ENCODE results near the gene SH2B3.

SH2B3 gene

DNA sequence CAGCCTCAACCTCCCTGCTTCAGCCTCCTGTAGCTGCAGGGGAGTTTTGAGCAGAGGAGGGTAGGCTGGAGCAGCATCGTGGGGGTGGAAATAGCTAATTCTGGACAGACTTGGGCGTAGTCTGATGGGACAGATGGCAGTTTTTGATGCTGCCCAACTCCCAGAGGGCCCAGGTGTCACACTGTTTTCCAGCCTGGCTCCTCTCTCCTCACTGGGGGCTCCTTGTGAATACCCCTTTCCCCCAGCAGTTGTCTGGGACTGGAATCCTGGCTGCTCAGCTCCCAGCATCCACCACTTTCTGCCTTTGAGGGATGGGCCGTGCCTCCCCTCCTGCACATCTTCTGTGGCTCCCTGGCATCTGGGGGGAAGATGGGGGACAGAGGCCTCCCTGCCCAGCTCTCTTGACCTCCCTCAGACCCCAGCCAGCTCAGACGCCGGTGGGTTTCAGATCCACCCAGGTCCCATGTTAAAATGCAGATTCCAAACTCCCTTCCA, 34.0 kb downstream of the SH2B3 start:
- in situ Hi-C loops (cut with MboI; ENCODE audit: low sequenced_read_pairs, unreplicated experiment), result no loop called here
- TF ChIP-seq, protein P1, sequence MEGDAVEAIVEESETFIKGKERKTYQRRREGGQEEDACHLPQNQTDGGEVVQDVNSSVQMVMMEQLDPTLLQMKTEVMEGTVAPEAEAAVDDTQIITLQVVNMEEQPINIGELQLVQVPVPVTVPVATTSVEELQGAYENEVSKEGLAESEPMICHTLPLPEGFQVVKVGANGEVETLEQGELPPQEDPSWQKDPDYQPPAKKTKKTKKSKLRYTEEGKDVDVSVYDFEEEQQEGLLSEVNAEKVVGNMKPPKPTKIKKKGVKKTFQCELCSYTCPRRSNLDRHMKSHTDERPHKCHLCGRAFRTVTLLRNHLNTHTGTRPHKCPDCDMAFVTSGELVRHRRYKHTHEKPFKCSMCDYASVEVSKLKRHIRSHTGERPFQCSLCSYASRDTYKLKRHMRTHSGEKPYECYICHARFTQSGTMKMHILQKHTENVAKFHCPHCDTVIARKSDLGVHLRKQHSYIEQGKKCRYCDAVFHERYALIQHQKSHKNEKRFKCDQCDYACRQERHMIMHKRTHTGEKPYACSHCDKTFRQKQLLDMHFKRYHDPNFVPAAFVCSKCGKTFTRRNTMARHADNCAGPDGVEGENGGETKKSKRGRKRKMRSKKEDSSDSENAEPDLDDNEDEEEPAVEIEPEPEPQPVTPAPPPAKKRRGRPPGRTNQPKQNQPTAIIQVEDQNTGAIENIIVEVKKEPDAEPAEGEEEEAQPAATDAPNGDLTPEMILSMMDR (IDR thresholded peaks at IDR 0.05; ENCODE audit: borderline replicate concordance, control extremely low read depth, extremely low read depth, insufficient read depth, missing control alignments), result no peak
- DNase-seq (ENCODE audit: low spot score), result no peak

DNA sequence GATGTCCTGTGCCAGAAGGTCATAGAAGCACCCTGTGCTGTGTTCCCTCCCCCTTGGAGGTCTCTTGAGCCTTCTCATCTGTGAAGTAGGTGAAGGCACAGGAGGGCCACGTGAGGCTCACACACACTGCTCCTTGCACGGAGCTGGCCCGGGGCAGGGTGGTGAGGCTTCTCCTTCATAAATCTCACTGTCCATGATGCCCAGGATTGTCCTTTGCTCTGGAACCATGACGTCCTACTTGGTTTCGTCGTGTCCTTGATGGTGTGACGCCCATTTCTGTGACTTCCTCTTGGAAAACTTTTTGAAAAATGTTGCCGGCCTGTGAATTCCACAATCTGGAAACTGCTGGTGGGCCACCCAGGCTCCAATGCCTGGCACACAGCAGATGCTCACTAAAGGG, 34.4 kb downstream of the SH2B3 start:
- DNase-seq (ENCODE audit: low spot score), result no peak
- TF ChIP-seq, protein P1 (IDR thresholded peaks at IDR 0.05; ENCODE audit: borderline replicate concordance, control extremely low read depth, extremely low read depth, insufficient read depth, missing control alignments), result no peak
- in situ Hi-C loops (cut with MboI; ENCODE audit: low sequenced_read_pairs, unreplicated experiment), result no loop called here

DNA sequence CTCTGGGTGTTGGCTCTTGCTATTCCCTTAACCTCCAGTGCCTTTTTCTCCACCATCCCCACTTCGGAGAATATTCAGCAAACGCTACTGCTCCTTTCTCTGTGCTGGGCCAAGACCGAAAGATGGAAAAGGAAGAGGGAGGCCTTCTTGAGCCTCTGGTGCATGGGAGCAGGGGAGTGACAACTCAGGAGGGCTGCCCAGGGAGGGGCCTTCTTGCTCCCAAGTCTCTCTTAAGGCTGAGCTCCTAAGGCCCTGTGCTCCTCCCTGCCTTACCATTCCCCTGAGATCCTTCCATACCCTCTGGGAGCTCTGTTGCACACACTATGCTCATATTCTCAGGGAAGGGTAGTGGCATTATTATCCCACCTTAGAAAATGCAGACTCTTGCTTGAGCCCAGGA, 34.9 kb downstream of the SH2B3 start:
- in situ Hi-C loops (cut with MboI; ENCODE audit: low sequenced_read_pairs, unreplicated experiment), result no loop called here
- TF ChIP-seq, protein P1 (IDR thresholded peaks at IDR 0.05; ENCODE audit: borderline replicate concordance, control extremely low read depth, extremely low read depth, insufficient read depth, missing control alignments), result no peak

DNA sequence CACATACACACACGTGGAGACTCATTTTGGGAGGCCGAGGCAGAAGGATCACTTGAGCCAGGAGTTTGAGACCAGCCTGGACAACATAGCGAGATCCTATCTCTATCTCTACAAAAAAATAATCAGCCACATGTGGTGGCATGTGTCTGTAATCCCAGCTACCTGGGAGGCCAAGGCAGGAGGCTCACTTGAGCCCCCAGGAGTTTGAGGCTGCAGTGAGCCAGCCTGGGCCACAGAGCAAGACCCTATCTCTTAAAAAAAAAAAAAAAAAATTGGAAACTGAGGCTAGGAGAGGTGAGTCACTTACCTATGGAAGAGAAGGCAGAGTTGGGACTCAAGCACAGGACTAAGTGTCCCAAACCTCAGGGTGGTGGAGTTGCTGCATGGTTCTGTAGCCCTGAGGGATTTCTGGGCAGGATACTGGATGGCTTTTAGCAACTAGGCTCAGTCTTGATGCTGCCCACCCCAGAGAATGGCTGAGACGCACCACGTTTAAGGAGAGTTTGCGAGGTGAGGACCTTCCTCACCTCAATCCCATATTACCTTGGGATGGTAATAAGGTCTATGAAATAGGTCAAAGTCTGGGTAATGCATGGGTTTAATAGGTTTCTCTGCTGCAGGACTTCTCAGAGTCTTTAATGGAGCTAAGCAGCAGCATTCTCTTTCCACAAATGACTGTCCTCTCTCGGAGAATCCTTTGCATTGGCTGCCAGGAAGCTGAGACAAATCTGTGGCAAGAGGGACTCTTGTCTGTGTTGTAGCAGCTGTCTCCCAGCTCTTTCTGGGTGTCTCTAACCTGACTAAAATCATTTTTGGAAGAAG, 35.6 kb downstream of the SH2B3 start:
- TF ChIP-seq, protein P1 (IDR thresholded peaks at IDR 0.05; ENCODE audit: borderline replicate concordance, control extremely low read depth, extremely low read depth, insufficient read depth, missing control alignments), result no peak
- no peak for DNase-seq (ENCODE audit: low spot score)
- in situ Hi-C loops (cut with MboI; ENCODE audit: low sequenced_read_pairs, unreplicated experiment), result no loop called here

More for the DNA sequence above, 34.9 kb downstream of the SH2B3 start:
- DNase-seq (ENCODE audit: low spot score), result no peak

GRCh38 chr12:111442301-111443045, 36.8 kb downstream of the SH2B3 start:
- DNase-seq (ENCODE audit: low spot score), result no peak
- in situ Hi-C loops (cut with MboI; ENCODE audit: low sequenced_read_pairs, unreplicated experiment), result no loop called here
- TF ChIP-seq, protein P1 (IDR thresholded peaks at IDR 0.05; ENCODE audit: borderline replicate concordance, control extremely low read depth, extremely low read depth, insufficient read depth, missing control alignments), result no peak

DNA sequence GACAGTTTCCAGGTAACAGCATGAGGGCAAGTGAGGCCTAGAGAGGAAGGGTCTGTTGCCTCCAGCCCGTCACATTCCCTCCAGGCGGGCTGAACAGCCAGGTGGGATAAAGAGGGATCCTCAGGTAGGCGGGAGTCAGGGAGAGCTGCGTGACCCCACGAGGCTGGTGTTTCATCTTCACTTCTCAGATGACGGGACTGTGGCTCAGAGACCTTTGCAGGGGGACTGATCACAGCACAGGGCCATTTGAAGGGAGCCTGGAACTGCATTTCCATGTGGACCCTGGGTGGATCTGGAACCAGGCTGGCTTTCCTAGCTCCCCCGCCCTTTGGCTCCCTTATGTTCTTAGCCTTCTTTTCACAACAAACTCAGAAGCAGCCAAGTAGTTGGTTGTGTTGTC, 37.4 kb downstream of the SH2B3 start:
- DNase-seq (ENCODE audit: low spot score), result no peak
- in situ Hi-C loops (cut with MboI; ENCODE audit: low sequenced_read_pairs, unreplicated experiment), result no loop called here
- TF ChIP-seq, protein P1 (IDR thresholded peaks at IDR 0.05; ENCODE audit: borderline replicate concordance, control extremely low read depth, extremely low read depth, insufficient read depth, missing control alignments), result no peak
